Mesothelial cell of epicardium (in vitro differentiated cells): ENCODE data around the gene UNK. TPM values are rescaled to one million over a fixed set of nuclear protein-coding genes. Genes with fewer than 3 reads are reported as not detected.

Experiments
- DNase-seq, 2 experiments: peaks; one replicate each; pipeline ENCODE4 v3.0.0; 2021; ENCODE audit warnings: low spot score in 2 of 2; ENCODE audit not compliant: unreplicated experiment in 2 of 2
- H3K27ac Mint-ChIP-seq: 2 replicates; pipeline ENCODE4 v1.8.0; 2021; ENCODE audit warnings: mixed read lengths
- H3K27me3 Mint-ChIP-seq: 2 replicates; pipeline ENCODE4 v1.8.0; 2021; ENCODE audit warnings: low read depth, mixed read lengths
- H3K36me3 Mint-ChIP-seq: 2 replicates; pipeline ENCODE4 v1.8.0; 2021; ENCODE audit warnings: mixed read lengths
- H3K4me1 Mint-ChIP-seq: 2 replicates; pipeline ENCODE4 v1.8.0; 2021; ENCODE audit warnings: mixed read lengths
- H3K4me3 Mint-ChIP-seq: 2 replicates; pipeline ENCODE4 v1.8.0; 2021; ENCODE audit warnings: mild to moderate bottlenecking, moderate library complexity, mixed read lengths
- H3K9me3 Mint-ChIP-seq: 2 replicates; pipeline ENCODE4 v1.8.0; 2021; ENCODE audit warnings: mixed read lengths
- total RNA-seq: library from RNA; stranded (reverse); gene quantifications from 3 replicates; pipeline ENCODE4 v1.2.1, GENCODE V29; 2021
- TF ChIP-seq, protein P1 (sequence below): fragments of 200-600 bp; sonication (generic); IDR thresholded peaks from one replicate; pipeline ENCODE4 v1.5.0; 2021; ENCODE audit warnings: antibody characterized with exemption; ENCODE audit not compliant: unreplicated experiment

Gene UNK
- total RNA-seq, 1 donor from 2014 or later: 66.4 TPM

DNA sequence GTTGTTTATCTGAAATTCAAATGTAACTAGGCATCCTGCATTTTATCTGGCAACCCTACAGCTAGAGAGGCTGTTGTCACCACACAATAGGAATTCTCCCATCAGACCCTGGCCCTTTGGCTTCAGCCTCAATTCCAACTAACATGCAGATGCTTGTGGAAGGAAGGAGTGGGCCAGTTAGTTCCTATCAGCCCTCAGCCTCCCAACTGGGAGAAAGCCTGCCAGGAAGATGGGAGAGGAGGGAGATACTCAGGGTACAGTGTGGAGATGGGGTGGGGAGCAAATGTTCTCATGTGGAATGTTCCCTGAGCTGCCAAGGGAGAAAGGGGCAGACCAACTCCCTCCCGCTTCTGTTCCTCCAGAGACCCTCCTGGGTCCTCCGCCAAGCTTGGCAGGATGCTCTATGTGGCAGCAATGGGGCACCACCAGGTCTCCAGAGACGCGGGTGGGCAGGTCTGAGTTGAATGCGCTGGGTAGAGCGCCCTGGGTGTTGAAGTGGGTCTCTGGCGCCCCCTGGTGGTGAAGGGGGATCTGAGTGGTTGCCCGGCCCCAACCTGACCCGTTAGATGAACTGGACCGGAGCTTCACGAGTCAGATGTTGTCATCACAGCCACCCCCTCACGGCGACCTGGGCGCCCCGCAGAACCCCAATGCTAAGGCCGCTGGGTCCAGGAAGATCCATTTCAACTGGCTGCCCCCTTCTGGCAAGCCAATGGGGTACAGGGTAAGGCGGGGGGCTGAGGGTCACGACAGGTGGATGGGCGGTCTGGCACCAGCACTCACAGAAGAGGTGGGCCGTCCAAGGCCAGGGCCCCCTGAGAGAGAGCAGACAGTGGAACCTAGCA is 34.8 kb upstream of the UNK start:
- Mint-ChIP-seq H3K4me3 (no peak overlapping the region), H3K9me3 (no peaks in the 10 kb centered on the region), H3K4me1 (peaks cover 4% of the 10 kb centered on the region), H3K27ac (no peak overlapping the region), H3K36me3 (peaks cover 14% of the 10 kb centered on the region), H3K27me3 (no peaks in the 10 kb centered on the region)
- TF ChIP-seq, protein P1, sequence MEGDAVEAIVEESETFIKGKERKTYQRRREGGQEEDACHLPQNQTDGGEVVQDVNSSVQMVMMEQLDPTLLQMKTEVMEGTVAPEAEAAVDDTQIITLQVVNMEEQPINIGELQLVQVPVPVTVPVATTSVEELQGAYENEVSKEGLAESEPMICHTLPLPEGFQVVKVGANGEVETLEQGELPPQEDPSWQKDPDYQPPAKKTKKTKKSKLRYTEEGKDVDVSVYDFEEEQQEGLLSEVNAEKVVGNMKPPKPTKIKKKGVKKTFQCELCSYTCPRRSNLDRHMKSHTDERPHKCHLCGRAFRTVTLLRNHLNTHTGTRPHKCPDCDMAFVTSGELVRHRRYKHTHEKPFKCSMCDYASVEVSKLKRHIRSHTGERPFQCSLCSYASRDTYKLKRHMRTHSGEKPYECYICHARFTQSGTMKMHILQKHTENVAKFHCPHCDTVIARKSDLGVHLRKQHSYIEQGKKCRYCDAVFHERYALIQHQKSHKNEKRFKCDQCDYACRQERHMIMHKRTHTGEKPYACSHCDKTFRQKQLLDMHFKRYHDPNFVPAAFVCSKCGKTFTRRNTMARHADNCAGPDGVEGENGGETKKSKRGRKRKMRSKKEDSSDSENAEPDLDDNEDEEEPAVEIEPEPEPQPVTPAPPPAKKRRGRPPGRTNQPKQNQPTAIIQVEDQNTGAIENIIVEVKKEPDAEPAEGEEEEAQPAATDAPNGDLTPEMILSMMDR: peak; percentile 98
- DNase-seq: peak; percentile 84 to 91

DNA sequence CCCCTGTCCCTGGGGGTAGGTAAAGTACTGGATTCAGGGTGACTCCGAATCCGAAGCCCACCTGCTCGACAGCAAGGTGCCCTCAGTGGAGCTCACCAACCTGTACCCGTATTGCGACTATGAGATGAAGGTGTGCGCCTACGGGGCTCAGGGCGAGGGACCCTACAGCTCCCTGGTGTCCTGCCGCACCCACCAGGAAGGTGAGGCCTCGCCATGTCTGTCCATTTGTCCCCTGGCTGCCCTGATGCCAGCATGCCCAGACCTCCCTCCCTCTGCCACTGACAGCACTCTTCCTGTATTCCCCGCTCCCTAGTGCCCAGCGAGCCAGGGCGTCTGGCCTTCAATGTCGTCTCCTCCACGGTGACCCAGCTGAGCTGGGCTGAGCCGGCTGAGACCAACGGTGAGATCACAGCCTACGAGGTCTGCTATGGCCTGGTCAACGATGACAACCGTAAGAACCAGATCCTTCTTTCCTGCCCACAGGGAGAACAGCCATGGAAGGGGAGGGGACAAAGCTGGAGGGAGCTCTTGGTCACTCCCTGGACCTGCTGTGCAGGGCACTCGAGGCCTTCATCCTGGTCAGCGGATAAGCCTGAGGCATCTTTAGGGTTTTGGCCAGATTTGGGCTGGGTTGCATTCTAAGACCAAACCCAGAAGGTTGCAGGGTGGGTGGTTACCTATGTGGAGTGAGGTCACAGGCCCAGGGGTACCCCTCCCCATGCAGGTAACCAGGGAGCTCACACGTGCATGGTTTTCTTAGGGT is 33.8 kb upstream of the UNK start:
- no peak overlapping the region for H3K27ac Mint-ChIP-seq
- no peak overlapping the region for H3K4me3 Mint-ChIP-seq
- no peaks in the 10 kb centered on the region for H3K9me3 Mint-ChIP-seq
- TF ChIP-seq, protein P1: no peak
- no peak for DNase-seq
- H3K36me3 Mint-ChIP-seq: peaks cover 14% of the 10 kb centered on the region
- H3K27me3 Mint-ChIP-seq: no peaks in the 10 kb centered on the region
- H3K4me1 Mint-ChIP-seq: peaks cover 7% of the 10 kb centered on the region

DNA sequence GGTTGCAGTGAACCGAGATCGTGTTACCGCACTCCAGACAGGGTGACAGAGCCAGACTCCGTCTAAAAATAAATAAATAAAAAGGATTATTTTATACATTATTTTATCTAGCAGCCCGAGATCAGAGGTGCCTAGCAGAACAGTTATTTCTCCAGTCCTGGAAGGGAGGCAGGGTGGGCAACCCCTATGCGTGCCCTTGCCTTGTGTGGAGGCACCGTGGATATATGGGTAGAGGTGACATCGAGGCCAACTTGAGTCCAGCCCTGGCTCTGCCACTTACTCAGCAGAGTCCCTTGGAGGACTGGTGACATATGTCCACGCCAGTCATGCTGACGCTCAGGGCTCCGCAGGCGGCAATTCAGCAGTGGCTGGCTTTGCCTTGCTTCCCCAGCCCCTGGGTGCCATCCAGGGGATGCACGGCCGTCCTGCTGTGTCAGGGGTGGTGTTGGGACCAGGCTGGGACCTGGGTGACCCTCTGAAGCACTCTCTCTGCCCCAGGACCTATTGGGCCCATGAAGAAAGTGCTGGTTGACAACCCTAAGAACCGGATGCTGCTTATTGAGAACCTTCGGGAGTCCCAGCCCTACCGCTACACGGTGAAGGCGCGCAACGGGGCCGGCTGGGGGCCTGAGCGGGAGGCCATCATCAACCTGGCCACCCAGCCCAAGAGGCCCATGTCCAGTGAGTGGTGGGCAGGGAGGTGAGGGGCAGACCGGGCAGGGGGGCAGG is 32.8 kb upstream of the UNK start:
- Mint-ChIP-seq H3K4me3 (no peak overlapping the region), H3K4me1 (peaks cover 7% of the 10 kb centered on the region), H3K36me3 (peaks cover 14% of the 10 kb centered on the region), H3K9me3 (no peaks in the 10 kb centered on the region), H3K27me3 (no peaks in the 10 kb centered on the region), H3K27ac (no peak overlapping the region)
- DNase-seq: no peak
- TF ChIP-seq, protein P1: no peak

DNA sequence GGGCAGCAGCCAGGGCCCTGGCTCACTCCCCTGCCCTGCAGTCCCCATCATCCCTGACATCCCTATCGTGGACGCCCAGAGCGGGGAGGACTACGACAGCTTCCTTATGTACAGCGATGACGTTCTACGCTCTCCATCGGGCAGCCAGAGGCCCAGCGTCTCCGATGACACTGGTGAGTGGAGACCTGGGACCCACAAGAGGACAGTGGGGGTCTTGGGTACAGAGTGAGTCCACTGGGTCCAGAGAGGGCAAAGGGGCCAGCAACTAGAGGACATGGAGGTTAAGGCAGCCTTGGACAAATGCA is 32.2 kb upstream of the UNK start:
- Mint-ChIP-seq H3K9me3 (no peaks in the 10 kb centered on the region), H3K36me3 (peaks cover 14% of the 10 kb centered on the region), H3K4me1 (peaks cover 7% of the 10 kb centered on the region), H3K27me3 (no peaks in the 10 kb centered on the region), H3K4me3 (peak overlapping the region; percentile 22), H3K27ac (no peak overlapping the region)
- TF ChIP-seq, protein P1: no peak
- DNase-seq: no peak

DNA sequence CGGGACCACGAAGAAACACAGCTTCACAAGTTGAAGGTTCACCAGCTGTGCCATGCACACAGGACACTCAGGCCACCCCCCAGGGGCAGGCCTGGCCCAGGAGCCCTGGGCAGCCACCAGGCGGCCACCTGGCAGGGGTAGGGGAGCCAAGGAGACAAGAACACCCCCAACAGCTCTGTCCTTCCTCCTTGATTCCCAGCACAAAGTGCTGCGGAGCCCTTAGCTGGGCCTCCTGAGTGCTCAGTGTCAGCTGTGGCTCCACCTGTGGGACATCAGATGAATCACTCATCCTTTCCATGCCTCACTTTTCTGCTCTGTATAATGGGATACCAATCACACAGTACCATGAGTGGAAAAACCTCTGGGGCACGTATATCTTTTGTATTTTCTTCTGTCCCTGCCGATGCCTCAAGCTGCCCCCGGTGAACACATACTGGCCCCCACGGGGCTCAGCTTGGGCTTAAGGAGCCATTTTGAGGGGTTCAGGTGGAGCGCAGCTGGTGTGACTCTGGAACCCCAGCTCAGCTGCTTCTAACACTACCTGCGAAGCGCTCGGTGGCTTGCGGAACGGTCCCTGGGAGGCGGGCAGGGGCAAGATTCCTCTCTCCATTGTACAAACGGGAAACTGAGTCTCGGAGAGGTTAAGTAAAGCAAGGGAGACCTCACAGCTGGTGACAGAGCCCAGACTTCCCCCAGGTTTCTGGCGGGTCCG is 31.6 kb upstream of the UNK start:
- DNase-seq: no peak
- Mint-ChIP-seq H3K36me3 (peaks cover 11% of the 10 kb centered on the region), H3K4me1 (peaks cover 7% of the 10 kb centered on the region), H3K9me3 (no peaks in the 10 kb centered on the region), H3K27me3 (no peaks in the 10 kb centered on the region), H3K27ac (no peak overlapping the region), H3K4me3 (no peak overlapping the region)
- TF ChIP-seq, protein P1: no peak
